Gastrocnemius medialis (tissue), 4 donors: Measurements from ENCODE around the gene CACNA1C. TPM values are rescaled to one million over a fixed set of nuclear protein-coding genes. Genes with fewer than 3 reads are reported as not detected.

Source experiments
- ATAC-seq, 2 donors: fragments of 150-250 bp; one replicate each; pipeline ENCODE4 v1.9.1; 2016
- DNase-seq, 2 donors: peaks; one replicate each; pipeline ENCODE4 v3.0.0-alpha.2; 2019
- H3K27ac ChIP-seq, 4 donors: fragments of 200-600 bp; sonication (generic); 1 replicate in 1 of 4; 2 replicates in 3 of 4; pipeline ENCODE4 v1.5.1; 2016 to 2018; ENCODE audit warnings: mild to moderate bottlenecking in 2 of 4, moderate library complexity in 1 of 4
- H3K27me3 ChIP-seq, 3 donors: fragments of 200-600 bp; sonication (generic) in 2 of 3; 1 replicate in 1 of 3; 2 replicates in 2 of 3; pipeline versions ENCODE4 v1.5.1 to v1.6.0; 2016 to 2019; ENCODE audit warnings: mild to moderate bottlenecking in 1 of 3, moderate library complexity in 1 of 3
- H3K36me3 ChIP-seq, 2 donors: fragments of 200-600 bp; sonication (generic) in 1 of 2; one replicate each; pipeline ENCODE4 v1.5.1; 2017 to 2018
- H3K4me1 ChIP-seq, 2 donors: fragments of 200-600 bp; sonication (generic) in 1 of 2; one replicate each; pipeline ENCODE4 v1.5.1; 2016 to 2017; ENCODE audit warnings: mild to moderate bottlenecking in 2 of 2
- H3K4me3 ChIP-seq, 4 donors: fragments of 200-600 bp; sonication (generic) in 3 of 4; 1 replicate in 1 of 4; 2 replicates in 3 of 4; pipeline ENCODE4 v1.5.1; 2016 to 2019; ENCODE audit warnings: mild to moderate bottlenecking in 2 of 4
- H3K9me3 ChIP-seq, 3 donors: fragments of 200-600 bp; sonication (generic) in 2 of 3; 1 replicate in 1 of 3; 2 replicates in 2 of 3; pipeline ENCODE4 v1.5.1; 2016 to 2019
- CTCF ChIP-seq, 5 experiments: fragments of 450-650 bp in 3 of 5; fragments of 200-600 bp in 2 of 5; sonication (generic) in 2 of 5; IDR thresholded peaks in 4 of 5; conservative IDR thresholded peaks in 1 of 5; 1 replicate in 4 of 5; 2 replicates in 1 of 5; pipeline ENCODE4 v1.5.1; 2016 to 2019; ENCODE audit warnings: antibody characterized with exemption in 5 of 5, mild to moderate bottlenecking in 3 of 5, moderate library complexity in 3 of 5
- POLR2A ChIP-seq, 2 donors: fragments of 450-650 bp; IDR thresholded peaks; one replicate each; pipeline ENCODE4 v1.6.1; 2017; ENCODE audit warnings: antibody characterized with exemption in 2 of 2, mild to moderate bottlenecking in 2 of 2, moderate library complexity in 2 of 2
- in situ Hi-C, 4 donors: fragments of 200-750 bp; cut with MboI; loops; one replicate each; pipeline versions ENCODE4 v1.15.0 to v1.8.0; 2017; ENCODE audit warnings: low sequenced_read_pairs in 4 of 4
- intact Hi-C: fragments of 100-400 bp; cut with DNase I; formaldehyde crosslinking; loops from one replicate; pipeline ENCODE4 v1.15.1; 2023; ENCODE audit warnings: low total_unique reads
- total RNA-seq, 4 donors: library from RNA; depleted of rRNA; stranded (reverse); fragments of >200 nt; gene quantifications; one replicate each; pipeline versions ENCODE4 v1.1.0 to v1.2.3, GENCODE V29; 2016

The CACNA1C gene
- total RNA-seq, 4 donors from 2014 or later: 0.80 to 1.8 (median 0.91) TPM

GRCh38 chr12:2607881-2608607, 555.3 kb downstream of the CACNA1C start:
- H3K4me1 ChIP-seq: no peaks in the 10 kb centered on the region
- no peaks in the 10 kb centered on the region for H3K27me3 ChIP-seq
- intact Hi-C loops (no loop called here), in situ Hi-C loops (no loop called here)
- no peaks in the 10 kb centered on the region for H3K36me3 ChIP-seq
- TF ChIP-seq POLR2A (IDR thresholded peaks at IDR 0.05) (no peak), CTCF (IDR thresholded peaks at IDR 0.05 in 4 of 5, conservative IDR thresholded peaks at IDR 0.05 in 1 of 5) (no peak)
- no peak for DNase-seq
- H3K27ac ChIP-seq: no peak overlapping the region
- no peaks in the 10 kb centered on the region for H3K9me3 ChIP-seq
- no peak for ATAC-seq
- no peak overlapping the region for H3K4me3 ChIP-seq

GRCh38 chr12:2608608-2608945, 555.8 kb downstream of the CACNA1C start:
- no peak for DNase-seq
- in situ Hi-C loops (no loop called here), intact Hi-C loops (no loop called here)
- no peak for TF ChIP-seq POLR2A (IDR thresholded peaks at IDR 0.05)
- TF ChIP-seq CTCF (IDR thresholded peaks at IDR 0.05 in 4 of 5, conservative IDR thresholded peaks at IDR 0.05 in 1 of 5): no peak
- Histone ChIP-seq H3K27ac (no peak overlapping the region), H3K9me3 (no peaks in the 10 kb centered on the region), H3K4me1 (no peaks in the 10 kb centered on the region), H3K36me3 (no peaks in the 10 kb centered on the region), H3K27me3 (no peaks in the 10 kb centered on the region), H3K4me3 (no peak overlapping the region)
- no peak for ATAC-seq

GRCh38 chr12:2609020-2609419, 556.2 kb downstream of the CACNA1C start:
- no peaks in the 10 kb centered on the region for H3K9me3 ChIP-seq
- no peak overlapping the region for H3K27ac ChIP-seq
- ATAC-seq (no peak), DNase-seq (no peak)
- TF ChIP-seq POLR2A (IDR thresholded peaks at IDR 0.05): no peak
- TF ChIP-seq CTCF (IDR thresholded peaks at IDR 0.05 in 4 of 5, conservative IDR thresholded peaks at IDR 0.05 in 1 of 5): no peak
- intact Hi-C loops: no loop called here
- no peaks in the 10 kb centered on the region for H3K36me3 ChIP-seq
- H3K4me1 ChIP-seq: no peaks in the 10 kb centered on the region
- H3K4me3 ChIP-seq: no peak overlapping the region
- in situ Hi-C loops: no loop called here
- H3K27me3 ChIP-seq: peaks cover 0 to 2% (median 0%) of the 10 kb centered on the region in 3 donors

GRCh38 chr12:2610358-2610757, 557.6 kb downstream of the CACNA1C start:
- Histone ChIP-seq H3K36me3 (no peaks in the 10 kb centered on the region), H3K4me1 (no peaks in the 10 kb centered on the region)

More at GRCh38 chr12:2610358-2610757, 557.6 kb downstream of the CACNA1C start:
- no peak overlapping the region for H3K27ac ChIP-seq
- ATAC-seq (no peak), DNase-seq (no peak)
- H3K9me3 ChIP-seq: no peaks in the 10 kb centered on the region
- in situ Hi-C loops (no loop called here), intact Hi-C loops (no loop called here)
- peaks cover 0 to 5% (median 0%) of the 10 kb centered on the region in 3 donors for H3K27me3 ChIP-seq
- no peak for TF ChIP-seq CTCF (IDR thresholded peaks at IDR 0.05 in 4 of 5, conservative IDR thresholded peaks at IDR 0.05 in 1 of 5)
- TF ChIP-seq POLR2A (IDR thresholded peaks at IDR 0.05): no peak
- H3K4me3 ChIP-seq: no peak overlapping the region
